ENCODE measurements around the gene GREM1. TPM values are rescaled to one million over a fixed set of nuclear protein-coding genes. Genes with fewer than 3 reads are reported as not detected.

Gene GREM1
- total and polyA plus RNA-seq, 2 experiments from 2014 or later = 3.1 to 5.7 TPM

GRCh38 chr15:32688151-32688639 lies 29.6 kb upstream of the GREM1 start:
- H3K79me2 ChIP-seq = no peaks in the 10 kb centered on the region
- no peak overlapping the region for H3K27ac ChIP-seq
- H3K4me2 ChIP-seq = no peak overlapping the region
- DNase-seq (ENCODE audit: low spot score) = peak; percentile 72
- no peaks in the 10 kb centered on the region for H3K36me3 ChIP-seq (replicated peaks; ENCODE audit: insufficient read depth, low read depth)
- H4K20me1 ChIP-seq (ENCODE audit: insufficient read depth, poor library complexity, severe bottlenecking) = no peaks in the 10 kb centered on the region
- H3K9me3 ChIP-seq (ENCODE audit: low read depth) = no peaks in the 10 kb centered on the region
- H3K9me2 ChIP-seq (replicated peaks; ENCODE audit: insufficient read depth) = no peaks in the 10 kb centered on the region
- no peak overlapping the region for H2AFZ ChIP-seq
- 50% methylated on average over 2 of the region's 2 CpGs for WGBS (ENCODE audit: low lambda C conversion rate, missing lambda C conversion rate)
- H3K4me3 ChIP-seq = no peak overlapping the region
- TF ChIP-seq EZH2 (IDR thresholded peaks at IDR 0.05; ENCODE audit: borderline replicate concordance) = no peak
- no peak for TF ChIP-seq CTCF (IDR thresholded peaks at IDR 0.05; ENCODE audit: poor library complexity)
- no peak for TF ChIP-seq EZH2phosphoT487 (IDR thresholded peaks at IDR 0.05; ENCODE audit: low read depth, severe bottlenecking, unreplicated experiment)
- H3K4me1 ChIP-seq (ENCODE audit: insufficient read depth) = peaks cover 11% of the 10 kb centered on the region
- H3K27me3 ChIP-seq = no peaks in the 10 kb centered on the region

GRCh38 chr15:32690941-32691688 lies 26.7 kb upstream of the GREM1 start:
- Histone ChIP-seq H3K9me2 (replicated peaks; ENCODE audit: insufficient read depth) (no peaks in the 10 kb centered on the region), H3K4me2 (peak overlapping the region; percentile 45), H3K4me3 (no peak overlapping the region), H3K27me3 (no peaks in the 10 kb centered on the region), H3K9me3 (ENCODE audit: low read depth) (no peaks in the 10 kb centered on the region), H4K20me1 (ENCODE audit: insufficient read depth, poor library complexity, severe bottlenecking) (no peaks in the 10 kb centered on the region), H3K36me3 (replicated peaks; ENCODE audit: insufficient read depth, low read depth) (no peaks in the 10 kb centered on the region), H3K4me1 (ENCODE audit: insufficient read depth) (peaks cover 11% of the 10 kb centered on the region), H3K27ac (peak overlapping the region; percentile 34), H2AFZ (no peak overlapping the region), H3K79me2 (no peaks in the 10 kb centered on the region)
- 53% methylated on average over 8 of the region's 8 CpGs for WGBS (ENCODE audit: low lambda C conversion rate, missing lambda C conversion rate)
- peak; percentile 22 for DNase-seq (ENCODE audit: low spot score)
- TF ChIP-seq CTCF (IDR thresholded peaks at IDR 0.05; ENCODE audit: poor library complexity) = no peak
- no peak for TF ChIP-seq EZH2 (IDR thresholded peaks at IDR 0.05; ENCODE audit: borderline replicate concordance)
- TF ChIP-seq EZH2phosphoT487 (IDR thresholded peaks at IDR 0.05; ENCODE audit: low read depth, severe bottlenecking, unreplicated experiment) = no peak

- 82% methylated on average over 10 of the region's 10 CpGs for WGBS (ENCODE audit: low lambda C conversion rate, missing lambda C conversion rate)
- no peak overlapping the region for H2AFZ ChIP-seq
- no peaks in the 10 kb centered on the region for H4K20me1 ChIP-seq (ENCODE audit: insufficient read depth, poor library complexity, severe bottlenecking)
- H3K27me3 ChIP-seq = no peaks in the 10 kb centered on the region
- H3K27ac ChIP-seq = peak overlapping the region; percentile 34
- H3K9me2 ChIP-seq (replicated peaks; ENCODE audit: insufficient read depth) = no peaks in the 10 kb centered on the region
- TF ChIP-seq CTCF (IDR thresholded peaks at IDR 0.05; ENCODE audit: poor library complexity) (no peak), EZH2phosphoT487 (IDR thresholded peaks at IDR 0.05; ENCODE audit: low read depth, severe bottlenecking, unreplicated experiment) (no peak), EZH2 (IDR thresholded peaks at IDR 0.05; ENCODE audit: borderline replicate concordance) (no peak)
- H3K79me2 ChIP-seq = no peaks in the 10 kb centered on the region
- H3K9me3 ChIP-seq (ENCODE audit: low read depth) = no peaks in the 10 kb centered on the region
- DNase-seq (ENCODE audit: low spot score) = no peak
- peak overlapping the region; percentile 45 for H3K4me2 ChIP-seq
- peaks cover 11% of the 10 kb centered on the region for H3K4me1 ChIP-seq (ENCODE audit: insufficient read depth)
- H3K36me3 ChIP-seq (replicated peaks; ENCODE audit: insufficient read depth, low read depth) = no peaks in the 10 kb centered on the region
- H3K4me3 ChIP-seq = no peak overlapping the region
These were observed 26.1 kb upstream of the GREM1 start for GRCh38 chr15:32691689-32692038.
